ENCODE results near the gene DMAC1. TPM values are rescaled to one million over a fixed set of nuclear protein-coding genes. Genes with fewer than 3 reads are reported as not detected.

Gene DMAC1
- polyA plus RNA-seq, 1 donor from 2014 or later, result 34.9 TPM

DNA sequence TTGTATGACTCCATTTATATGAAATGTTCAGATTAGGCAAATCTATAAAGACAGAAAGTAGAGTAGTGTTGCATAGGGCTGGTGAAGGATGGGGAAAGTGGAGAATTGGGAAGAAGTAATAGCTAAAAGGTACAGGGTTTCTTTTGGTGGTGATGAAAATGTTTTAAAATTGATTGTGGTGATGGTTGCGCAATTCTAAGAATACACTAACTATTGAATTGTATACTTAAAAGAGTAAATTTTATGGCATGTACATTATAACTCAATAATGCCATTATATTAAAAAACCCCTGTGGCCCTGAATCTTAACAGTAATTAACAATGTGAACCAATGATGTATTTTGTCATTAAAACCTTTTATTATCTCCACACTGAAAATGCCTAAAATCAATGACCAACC is 20.4 kb upstream of the DMAC1 start:
- no peaks in the 10 kb centered on the region for H3K27me3 ChIP-seq (ENCODE audit: insufficient read depth, low read depth, low read length)
- H2AFZ ChIP-seq (ENCODE audit: low read depth, low read length), result no peak overlapping the region
- no peaks in the 10 kb centered on the region for H3K79me2 ChIP-seq (replicated peaks; ENCODE audit: insufficient read depth, low read length)
- H3K27ac ChIP-seq (ENCODE audit: low read length), result no peak overlapping the region
- no peak overlapping the region for H3K4me2 ChIP-seq (ENCODE audit: low read length)
- H3K9me2 ChIP-seq (ENCODE audit: insufficient read depth, low read length), result no peaks in the 10 kb centered on the region
- no peak overlapping the region for H3K9ac ChIP-seq (ENCODE audit: low read length)
- H3F3A ChIP-seq (ENCODE audit: insufficient read depth, low read length, poor library complexity, severe bottlenecking), result no peaks in the 10 kb centered on the region
- H3K9me3 ChIP-seq (ENCODE audit: low read length), result no peaks in the 10 kb centered on the region
- H4K20me1 ChIP-seq (ENCODE audit: insufficient read depth), result no peaks in the 10 kb centered on the region
- no peaks in the 10 kb centered on the region for H3K36me3 ChIP-seq (ENCODE audit: insufficient read depth, low read length)
- TF ChIP-seq RAD21 (conservative IDR thresholded peaks at IDR 0.05) (no peak), EP300 (conservative IDR thresholded peaks at IDR 0.05; ENCODE audit: poor library complexity, severe bottlenecking) (no peak), EZH2 (IDR thresholded peaks at IDR 0.05; ENCODE audit: borderline replicate concordance, insufficient read depth, low read length, poor library complexity, severe bottlenecking) (no peak)
- TF ChIP-seq, protein P1, sequence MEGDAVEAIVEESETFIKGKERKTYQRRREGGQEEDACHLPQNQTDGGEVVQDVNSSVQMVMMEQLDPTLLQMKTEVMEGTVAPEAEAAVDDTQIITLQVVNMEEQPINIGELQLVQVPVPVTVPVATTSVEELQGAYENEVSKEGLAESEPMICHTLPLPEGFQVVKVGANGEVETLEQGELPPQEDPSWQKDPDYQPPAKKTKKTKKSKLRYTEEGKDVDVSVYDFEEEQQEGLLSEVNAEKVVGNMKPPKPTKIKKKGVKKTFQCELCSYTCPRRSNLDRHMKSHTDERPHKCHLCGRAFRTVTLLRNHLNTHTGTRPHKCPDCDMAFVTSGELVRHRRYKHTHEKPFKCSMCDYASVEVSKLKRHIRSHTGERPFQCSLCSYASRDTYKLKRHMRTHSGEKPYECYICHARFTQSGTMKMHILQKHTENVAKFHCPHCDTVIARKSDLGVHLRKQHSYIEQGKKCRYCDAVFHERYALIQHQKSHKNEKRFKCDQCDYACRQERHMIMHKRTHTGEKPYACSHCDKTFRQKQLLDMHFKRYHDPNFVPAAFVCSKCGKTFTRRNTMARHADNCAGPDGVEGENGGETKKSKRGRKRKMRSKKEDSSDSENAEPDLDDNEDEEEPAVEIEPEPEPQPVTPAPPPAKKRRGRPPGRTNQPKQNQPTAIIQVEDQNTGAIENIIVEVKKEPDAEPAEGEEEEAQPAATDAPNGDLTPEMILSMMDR (IDR thresholded peaks at IDR 0.05; ENCODE audit: poor library complexity, severe bottlenecking), result no peak
- TF ChIP-seq, protein P2, sequence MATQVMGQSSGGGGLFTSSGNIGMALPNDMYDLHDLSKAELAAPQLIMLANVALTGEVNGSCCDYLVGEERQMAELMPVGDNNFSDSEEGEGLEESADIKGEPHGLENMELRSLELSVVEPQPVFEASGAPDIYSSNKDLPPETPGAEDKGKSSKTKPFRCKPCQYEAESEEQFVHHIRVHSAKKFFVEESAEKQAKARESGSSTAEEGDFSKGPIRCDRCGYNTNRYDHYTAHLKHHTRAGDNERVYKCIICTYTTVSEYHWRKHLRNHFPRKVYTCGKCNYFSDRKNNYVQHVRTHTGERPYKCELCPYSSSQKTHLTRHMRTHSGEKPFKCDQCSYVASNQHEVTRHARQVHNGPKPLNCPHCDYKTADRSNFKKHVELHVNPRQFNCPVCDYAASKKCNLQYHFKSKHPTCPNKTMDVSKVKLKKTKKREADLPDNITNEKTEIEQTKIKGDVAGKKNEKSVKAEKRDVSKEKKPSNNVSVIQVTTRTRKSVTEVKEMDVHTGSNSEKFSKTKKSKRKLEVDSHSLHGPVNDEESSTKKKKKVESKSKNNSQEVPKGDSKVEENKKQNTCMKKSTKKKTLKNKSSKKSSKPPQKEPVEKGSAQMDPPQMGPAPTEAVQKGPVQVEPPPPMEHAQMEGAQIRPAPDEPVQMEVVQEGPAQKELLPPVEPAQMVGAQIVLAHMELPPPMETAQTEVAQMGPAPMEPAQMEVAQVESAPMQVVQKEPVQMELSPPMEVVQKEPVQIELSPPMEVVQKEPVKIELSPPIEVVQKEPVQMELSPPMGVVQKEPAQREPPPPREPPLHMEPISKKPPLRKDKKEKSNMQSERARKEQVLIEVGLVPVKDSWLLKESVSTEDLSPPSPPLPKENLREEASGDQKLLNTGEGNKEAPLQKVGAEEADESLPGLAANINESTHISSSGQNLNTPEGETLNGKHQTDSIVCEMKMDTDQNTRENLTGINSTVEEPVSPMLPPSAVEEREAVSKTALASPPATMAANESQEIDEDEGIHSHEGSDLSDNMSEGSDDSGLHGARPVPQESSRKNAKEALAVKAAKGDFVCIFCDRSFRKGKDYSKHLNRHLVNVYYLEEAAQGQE (IDR thresholded peaks at IDR 0.05; ENCODE audit: borderline replicate concordance), result no peak
- H3K4me3 ChIP-seq (ENCODE audit: low read length), result no peak overlapping the region

DNA sequence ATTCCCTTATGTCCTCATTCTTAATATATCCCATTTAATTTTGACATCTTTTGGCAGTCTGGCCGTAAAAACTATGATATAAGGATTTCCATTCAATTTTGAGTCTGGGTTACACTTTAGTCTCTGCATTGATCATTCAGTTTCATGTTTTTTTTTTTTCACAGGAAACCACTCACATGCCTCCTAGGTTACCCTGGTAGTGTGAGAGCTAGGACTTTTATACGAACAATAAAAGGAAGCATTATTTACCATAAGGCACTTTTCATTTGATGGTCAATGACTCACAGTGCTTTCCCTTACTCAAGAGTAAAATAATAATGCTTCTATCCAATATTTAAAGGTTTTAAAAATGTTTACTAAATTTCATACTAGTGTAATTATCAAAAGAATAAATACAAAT is 16.4 kb upstream of the DMAC1 start:
- TF ChIP-seq RAD21 (conservative IDR thresholded peaks at IDR 0.05), result no peak
- TF ChIP-seq, protein P2 (IDR thresholded peaks at IDR 0.05; ENCODE audit: borderline replicate concordance), result no peak
- TF ChIP-seq SMC3 (conservative IDR thresholded peaks at IDR 0.05; ENCODE audit: poor library complexity), result no peak
- TF ChIP-seq POLR2AphosphoS5 (IDR thresholded peaks at IDR 0.05), result no peak
- TF ChIP-seq MXI1 (conservative IDR thresholded peaks at IDR 0.05; ENCODE audit: poor library complexity, severe bottlenecking), result no peak
- no peak for TF ChIP-seq TAF1 (IDR thresholded peaks at IDR 0.05; ENCODE audit: low read depth)
- TF ChIP-seq EP300 (conservative IDR thresholded peaks at IDR 0.05; ENCODE audit: poor library complexity, severe bottlenecking), result no peak
- no peak overlapping the region for H3K4me3 ChIP-seq (ENCODE audit: low read length)
- H3K9ac ChIP-seq (ENCODE audit: low read length), result no peak overlapping the region
- H3K79me2 ChIP-seq (replicated peaks; ENCODE audit: insufficient read depth, low read length), result no peaks in the 10 kb centered on the region
- H2AFZ ChIP-seq (ENCODE audit: low read depth, low read length), result no peak overlapping the region
- no peak overlapping the region for H3K27ac ChIP-seq (ENCODE audit: low read length)
- H3K36me3 ChIP-seq (ENCODE audit: insufficient read depth, low read length), result no peaks in the 10 kb centered on the region
- no peaks in the 10 kb centered on the region for H3F3A ChIP-seq (ENCODE audit: insufficient read depth, low read length, poor library complexity, severe bottlenecking)
- H3K9me3 ChIP-seq (ENCODE audit: low read length), result no peaks in the 10 kb centered on the region
- H4K20me1 ChIP-seq (ENCODE audit: insufficient read depth), result no peaks in the 10 kb centered on the region
- no peaks in the 10 kb centered on the region for H3K9me2 ChIP-seq (ENCODE audit: insufficient read depth, low read length)
- no peaks in the 10 kb centered on the region for H3K27me3 ChIP-seq (ENCODE audit: insufficient read depth, low read depth, low read length)
- H3K4me2 ChIP-seq (ENCODE audit: low read length), result no peak overlapping the region

All from neural cell (in vitro differentiated cells).